Fibroblast of lung (primary cell): ENCODE measurements around the gene SEC24A. TPM values are rescaled to one million over a fixed set of nuclear protein-coding genes. Genes with fewer than 3 reads are reported as not detected.
A peak's percentile ranks its signal among the peaks of the same experiment; 100 is the strongest.
"Not testable (repeated sequence)": the region's sequence is repeated elsewhere in the genome, so short reads cannot be mapped to it uniquely, and the experiment has no call there.

ENCODE experiments used
- DNase-seq, 2 donors: peaks; one replicate each; pipeline versions ENCODE4 v3.0.0 to v3.0.0-alpha.2; 2010; ENCODE audit warnings: low read depth in 2 of 2
- H2AFZ ChIP-seq: 2 replicates; pipeline ENCODE4 v1.5.1; 2012; ENCODE audit warnings: low read length, control low read depth, inconsistent platforms
- H3K27ac ChIP-seq: 2 replicates; pipeline ENCODE4 v1.5.1; 2011; ENCODE audit warnings: low read length, control low read depth; ENCODE audit not compliant: insufficient read depth
- H3K27me3 ChIP-seq: 2 replicates; pipeline ENCODE4 v1.5.1; 2011; ENCODE audit warnings: mild to moderate bottlenecking, low read length; ENCODE audit not compliant: control insufficient read depth, insufficient read depth
- H3K36me3 ChIP-seq: 2 replicates; pipeline ENCODE4 v1.5.1; 2011; ENCODE audit warnings: low read length; ENCODE audit not compliant: control insufficient read depth, insufficient read depth
- H3K4me1 ChIP-seq: 2 replicates; pipeline ENCODE4 v1.5.1; 2011; ENCODE audit warnings: low read length; ENCODE audit not compliant: control insufficient read depth, insufficient read depth; ENCODE audit errors: extremely low read depth
- H3K4me2 ChIP-seq: 2 replicates; pipeline ENCODE4 v1.5.1; 2011; ENCODE audit warnings: low read length, control low read depth; ENCODE audit not compliant: insufficient read depth; ENCODE audit errors: extremely low read depth
- H3K4me3 ChIP-seq, 4 experiments: fragments of 200-600 bp in 1 of 4; sonication (generic) in 1 of 4; replicated peaks in 1 of 4; 2 replicates each; pipeline ENCODE4 v1.5.1; 2011 to 2016; ENCODE audit warnings: low read length in 4 of 4, low read depth in 3 of 4, mild to moderate bottlenecking in 3 of 4, control low read depth in 2 of 4, inconsistent platforms in 1 of 4, mixed read lengths in 1 of 4; ENCODE audit not compliant: insufficient read depth in 1 of 4; ENCODE audit errors: control extremely low read depth in 1 of 4
- H3K79me2 ChIP-seq: 2 replicates; pipeline ENCODE4 v1.5.1; 2012; ENCODE audit warnings: mild to moderate bottlenecking, low read length, inconsistent platforms; ENCODE audit not compliant: control insufficient read depth, insufficient read depth
- H3K9ac ChIP-seq: 2 replicates; pipeline ENCODE4 v1.5.1; 2011; ENCODE audit warnings: mild to moderate bottlenecking, low read length, control low read depth; ENCODE audit not compliant: insufficient read depth
- H3K9me3 ChIP-seq: 2 replicates; pipeline ENCODE4 v1.5.1; 2012; ENCODE audit warnings: low read depth, low read length; ENCODE audit not compliant: control insufficient read depth, insufficient read depth
- H4K20me1 ChIP-seq: 2 replicates; pipeline ENCODE4 v1.5.1; 2011; ENCODE audit warnings: low read length; ENCODE audit not compliant: control insufficient read depth, insufficient read depth; ENCODE audit errors: extremely low read depth
- EZH2 ChIP-seq: IDR thresholded peaks from 2 replicates; pipeline ENCODE4 v1.5.1; 2012; ENCODE audit warnings: low read length, control low read depth, mild to moderate bottlenecking; ENCODE audit errors: missing control alignments
- polyA plus RNA-seq, 2 donors: library from polyadenylated mRNA; depleted of rRNA in 1 of 2; stranded (reverse) in 1 of 2; unstranded in 1 of 2; fragments of >200 nt; gene quantifications; 2 replicates each; pipeline ENCODE4 v1.2.1, GENCODE V29; 2011 to 2012; ENCODE audit warnings: missing spikeins in 1 of 2
- total RNA-seq: library from RNA; depleted of rRNA; stranded (reverse); fragments of >200 nt; gene quantifications from 2 replicates; pipeline ENCODE4 v1.2.1, GENCODE V29; 2014
- TF ChIP-seq, protein P1 (sequence below), 2 donors: IDR thresholded peaks in 1 of 2; conservative IDR thresholded peaks in 1 of 2; 1 replicate in 1 of 2; 2 replicates in 1 of 2; pipeline ENCODE4 v1.5.1; 2011 to 2012; ENCODE audit warnings: low read length in 2 of 2, control low read depth in 1 of 2, inconsistent platforms in 1 of 2, low read depth in 1 of 2, mild to moderate bottlenecking in 1 of 2

The SEC24A gene
- total and polyA plus RNA-seq, 2 donors (not counting 1 experiment from before 2014, with no cell fraction given): 20.8 to 52.6 TPM

DNA sequence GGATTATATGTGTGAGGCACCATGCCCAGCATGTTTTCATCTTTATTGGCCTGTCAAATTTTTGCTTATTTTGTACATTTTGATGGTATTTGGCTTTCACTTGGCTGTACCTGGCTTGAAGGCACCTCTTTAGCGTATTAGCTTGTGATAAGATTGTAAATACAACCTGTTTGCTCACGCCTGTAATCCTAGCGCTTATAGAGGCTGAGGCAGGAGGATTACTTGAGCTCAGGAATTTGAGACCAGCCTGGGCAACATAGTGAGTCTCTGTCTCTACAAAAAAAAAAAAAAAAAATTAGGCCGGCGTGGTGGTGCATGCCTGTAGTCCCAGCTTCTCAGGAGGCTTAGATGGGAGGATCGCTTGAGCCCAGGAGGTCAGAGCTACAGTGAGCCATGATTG, 11.3 kb downstream of the SEC24A start:
- DNase-seq: no peak
- no peak overlapping the region for H3K9ac ChIP-seq
- no peak overlapping the region for H2AFZ ChIP-seq
- H3K9me3 ChIP-seq: no peaks in the 10 kb centered on the region
- peaks cover under 1% of the 10 kb centered on the region for H3K36me3 ChIP-seq
- H3K79me2 ChIP-seq: peaks cover 88% of the 10 kb centered on the region
- no peaks in the 10 kb centered on the region for H3K4me1 ChIP-seq
- H3K27ac ChIP-seq: no peak overlapping the region
- TF ChIP-seq EZH2: no peak
- TF ChIP-seq, protein P1, sequence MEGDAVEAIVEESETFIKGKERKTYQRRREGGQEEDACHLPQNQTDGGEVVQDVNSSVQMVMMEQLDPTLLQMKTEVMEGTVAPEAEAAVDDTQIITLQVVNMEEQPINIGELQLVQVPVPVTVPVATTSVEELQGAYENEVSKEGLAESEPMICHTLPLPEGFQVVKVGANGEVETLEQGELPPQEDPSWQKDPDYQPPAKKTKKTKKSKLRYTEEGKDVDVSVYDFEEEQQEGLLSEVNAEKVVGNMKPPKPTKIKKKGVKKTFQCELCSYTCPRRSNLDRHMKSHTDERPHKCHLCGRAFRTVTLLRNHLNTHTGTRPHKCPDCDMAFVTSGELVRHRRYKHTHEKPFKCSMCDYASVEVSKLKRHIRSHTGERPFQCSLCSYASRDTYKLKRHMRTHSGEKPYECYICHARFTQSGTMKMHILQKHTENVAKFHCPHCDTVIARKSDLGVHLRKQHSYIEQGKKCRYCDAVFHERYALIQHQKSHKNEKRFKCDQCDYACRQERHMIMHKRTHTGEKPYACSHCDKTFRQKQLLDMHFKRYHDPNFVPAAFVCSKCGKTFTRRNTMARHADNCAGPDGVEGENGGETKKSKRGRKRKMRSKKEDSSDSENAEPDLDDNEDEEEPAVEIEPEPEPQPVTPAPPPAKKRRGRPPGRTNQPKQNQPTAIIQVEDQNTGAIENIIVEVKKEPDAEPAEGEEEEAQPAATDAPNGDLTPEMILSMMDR (conservative IDR thresholded peaks at IDR 0.05 in 1 of 2, IDR thresholded peaks at IDR 0.05 in 1 of 2; ENCODE audit: low read depth in 1 of 2, low read length in 2 of 2): no peak
- no peaks in the 10 kb centered on the region for H3K27me3 ChIP-seq
- no peak overlapping the region for H3K4me2 ChIP-seq
- peaks cover 1% of the 10 kb centered on the region for H4K20me1 ChIP-seq
- H3K4me3 ChIP-seq: no peak overlapping the region

DNA sequence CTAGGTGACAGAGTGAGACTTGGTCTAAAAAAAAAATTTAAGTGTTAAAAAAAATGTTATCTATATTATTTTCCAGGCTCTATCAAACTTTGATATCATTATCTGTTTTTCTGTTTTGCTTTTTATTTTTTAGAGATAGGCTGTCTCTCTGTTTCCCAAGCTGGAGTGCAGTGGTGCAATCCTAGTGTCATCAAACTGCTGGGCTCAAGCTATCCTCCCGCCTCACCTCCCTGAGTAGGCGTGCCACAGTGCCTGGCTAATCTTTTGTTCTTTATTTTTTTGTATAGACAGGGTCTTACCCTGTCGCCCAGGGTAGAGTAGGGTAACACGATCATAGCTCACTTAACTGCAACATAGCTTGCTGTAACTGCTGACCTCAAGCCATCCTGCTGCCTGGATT, 14.4 kb downstream of the SEC24A start:
- Histone ChIP-seq H3K79me2 (peaks cover 73% of the 10 kb centered on the region), H3K27me3 (no peaks in the 10 kb centered on the region), H4K20me1 (peaks cover 1% of the 10 kb centered on the region), H3K4me3 (no peak overlapping the region), H2AFZ (no peak overlapping the region), H3K9me3 (no peaks in the 10 kb centered on the region), H3K4me1 (no peaks in the 10 kb centered on the region), H3K9ac (no peak overlapping the region), H3K36me3 (peaks cover 4% of the 10 kb centered on the region), H3K27ac (no peak overlapping the region), H3K4me2 (no peak overlapping the region)
- DNase-seq: no peak
- TF ChIP-seq EZH2: no peak
- TF ChIP-seq, protein P1 (conservative IDR thresholded peaks at IDR 0.05 in 1 of 2, IDR thresholded peaks at IDR 0.05 in 1 of 2; ENCODE audit: low read depth in 1 of 2, low read length in 2 of 2): no peak

DNA sequence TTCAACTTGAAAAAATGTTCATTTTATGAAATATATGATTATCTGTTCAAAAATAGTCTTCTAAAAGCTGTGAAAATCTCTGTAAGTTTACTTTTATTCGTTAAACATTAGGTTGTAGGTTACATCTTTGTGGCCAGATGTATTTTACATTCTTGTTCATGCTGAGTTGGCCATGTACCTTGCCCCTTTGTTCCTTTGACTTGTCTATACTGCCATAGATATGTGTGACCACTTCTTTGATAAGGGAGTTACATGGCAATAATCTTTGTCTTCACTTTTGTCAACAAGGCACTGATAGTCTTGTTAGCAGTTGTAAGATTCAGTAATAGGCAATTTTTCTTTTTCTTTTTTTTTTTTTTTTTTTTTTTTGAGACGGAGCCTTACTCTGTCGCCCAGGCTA, 15.9 kb downstream of the SEC24A start:
- Histone ChIP-seq H3K4me1 (no peaks in the 10 kb centered on the region), H4K20me1 (peaks cover 1% of the 10 kb centered on the region), H3K36me3 (peaks cover 4% of the 10 kb centered on the region), H3K79me2 (peaks cover 61% of the 10 kb centered on the region), H3K9ac (no peak overlapping the region), H3K27me3 (no peaks in the 10 kb centered on the region), H2AFZ (no peak overlapping the region), H3K9me3 (no peaks in the 10 kb centered on the region), H3K27ac (no peak overlapping the region), H3K4me2 (no peak overlapping the region), H3K4me3 (no peak overlapping the region)
- DNase-seq: no peak
- no peak for TF ChIP-seq EZH2
- TF ChIP-seq, protein P1 (conservative IDR thresholded peaks at IDR 0.05 in 1 of 2, IDR thresholded peaks at IDR 0.05 in 1 of 2; ENCODE audit: low read depth in 1 of 2, low read length in 2 of 2): no peak

DNA sequence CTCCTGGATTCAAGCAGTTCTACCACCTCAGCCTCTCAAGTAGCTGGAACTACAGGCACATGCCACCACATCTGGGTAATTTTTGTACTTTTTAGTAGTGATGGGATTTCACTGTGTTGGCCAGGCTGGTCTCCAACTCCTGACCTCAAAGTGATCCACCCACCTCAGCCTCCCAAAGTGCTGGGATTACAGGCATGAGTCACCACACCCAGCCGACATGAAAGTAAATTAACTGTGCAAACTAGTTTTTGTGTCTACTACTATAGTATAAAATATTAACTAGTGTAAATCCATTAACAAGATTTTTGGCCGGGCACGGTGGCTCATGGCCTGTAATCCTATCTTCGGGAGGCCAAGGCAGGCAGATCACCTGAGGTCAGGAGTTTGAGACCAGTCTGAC, 25.0 kb downstream of the SEC24A start:
- H3K9me3 ChIP-seq, H3K9ac ChIP-seq, H3K4me1 ChIP-seq, H3K4me2 ChIP-seq, H3K79me2 ChIP-seq, H2AFZ ChIP-seq, H3K4me3 ChIP-seq, H3K27me3 ChIP-seq, H3K27ac ChIP-seq, H4K20me1 ChIP-seq: not testable (repeated sequence)
- DNase-seq: peak in 1 of 2 donors; percentile 13
- peaks cover 14% of the 10 kb centered on the region for H3K36me3 ChIP-seq

DNA sequence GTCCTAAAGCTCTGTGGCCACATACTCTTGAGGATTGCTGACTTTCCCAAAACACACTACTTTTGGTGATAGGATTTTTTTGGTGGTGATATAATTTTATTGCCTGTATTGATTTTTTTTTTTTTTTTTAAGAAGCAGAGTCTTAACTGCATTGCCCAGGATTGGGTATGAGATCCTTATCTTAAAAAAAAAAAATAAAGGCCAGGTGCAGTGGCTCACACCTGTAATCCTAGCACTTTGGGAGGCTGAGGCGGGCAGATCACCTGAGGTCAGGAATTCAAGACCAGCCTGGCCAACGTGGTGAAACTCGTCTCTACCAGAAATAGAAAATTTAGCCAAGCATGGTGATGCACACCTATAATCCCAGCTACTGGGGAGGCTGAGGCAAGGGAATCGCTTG, 28.8 kb downstream of the SEC24A start:
- H3K36me3 ChIP-seq: peaks cover 16% of the 10 kb centered on the region

More for the DNA sequence above, 28.8 kb downstream of the SEC24A start:
- not testable (repeated sequence) for DNase-seq, H3K27ac ChIP-seq, H3K4me1 ChIP-seq, H3K9me3 ChIP-seq, H3K4me3 ChIP-seq, H4K20me1 ChIP-seq, H3K27me3 ChIP-seq, H2AFZ ChIP-seq, H3K9ac ChIP-seq, H3K79me2 ChIP-seq, H3K4me2 ChIP-seq
